ENCODE measurements around the gene PEX5L.

PEX5L gene

GRCh38 chr3:179955286-179955685 is 81.5 kb downstream of the PEX5L start:
- no peak for DNase-seq

- DNase-seq, result no peak
These were observed 82.5 kb downstream of the PEX5L start for GRCh38 chr3:179953993-179954870.

- DNase-seq, result no peak
These were observed 85.9 kb downstream of the PEX5L start for GRCh38 chr3:179950840-179951239.

GRCh38 chr3:179949869-179950268 is 86.9 kb downstream of the PEX5L start:
- no peak for DNase-seq

- no peak for DNase-seq
These were observed 87.3 kb downstream of the PEX5L start for GRCh38 chr3:179949412-179949811.

DNA sequence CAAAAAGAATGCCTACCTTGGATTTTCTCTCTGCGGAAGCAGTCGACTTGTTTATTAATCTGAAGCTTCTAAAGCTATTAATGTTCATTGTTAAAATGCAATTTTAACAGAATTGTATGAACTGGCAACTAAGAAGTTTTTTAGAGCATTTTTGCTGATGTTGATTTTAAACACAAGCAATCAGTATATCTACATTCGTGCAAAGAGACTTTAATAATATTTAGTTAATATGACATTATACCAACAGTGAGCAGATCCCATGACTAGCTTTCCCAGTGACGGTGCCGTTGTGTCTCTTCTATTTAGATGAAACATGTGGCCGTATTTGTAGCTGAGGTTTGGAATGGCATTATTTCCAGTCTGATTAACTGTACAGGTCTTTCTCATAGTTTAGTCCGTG is 88.0 kb downstream of the PEX5L start:
- DNase-seq, result no peak

GRCh38 chr3:179945569-179945968 is 91.2 kb downstream of the PEX5L start:
- DNase-seq, result no peak

- no peak for DNase-seq
These were observed 93.4 kb downstream of the PEX5L start for GRCh38 chr3:179943117-179943880.

DNA sequence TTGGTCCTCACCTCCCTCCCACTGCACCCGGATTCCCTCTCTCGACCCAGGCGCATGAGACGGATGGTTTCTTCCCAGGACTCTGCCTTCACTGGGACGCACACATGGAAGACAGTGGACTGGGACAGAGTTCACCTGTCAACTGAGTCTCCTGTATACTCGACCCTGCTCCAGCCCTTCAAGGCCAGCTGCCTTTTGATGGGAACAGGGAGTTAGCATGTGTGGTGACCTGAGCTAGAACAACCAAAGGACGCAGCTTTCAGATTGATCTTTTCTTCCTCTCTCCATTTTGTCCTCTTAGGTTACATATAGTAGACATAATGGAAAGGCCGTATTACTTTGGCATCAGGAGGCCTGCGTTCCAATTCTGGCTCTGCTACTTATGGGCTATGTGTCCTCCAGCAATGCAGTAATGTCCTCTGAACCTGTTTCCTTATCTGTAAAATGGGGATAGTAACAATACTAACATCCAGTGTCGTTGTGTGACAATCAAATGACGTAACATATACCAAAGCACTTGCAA is 94.1 kb downstream of the PEX5L start:
- DNase-seq, result no peak

- no peak for DNase-seq
These were observed 101.0 kb downstream of the PEX5L start for GRCh38 chr3:179935710-179936109.

GRCh38 chr3:179933914-179934313 is 102.8 kb downstream of the PEX5L start:
- no peak for DNase-seq

DNA sequence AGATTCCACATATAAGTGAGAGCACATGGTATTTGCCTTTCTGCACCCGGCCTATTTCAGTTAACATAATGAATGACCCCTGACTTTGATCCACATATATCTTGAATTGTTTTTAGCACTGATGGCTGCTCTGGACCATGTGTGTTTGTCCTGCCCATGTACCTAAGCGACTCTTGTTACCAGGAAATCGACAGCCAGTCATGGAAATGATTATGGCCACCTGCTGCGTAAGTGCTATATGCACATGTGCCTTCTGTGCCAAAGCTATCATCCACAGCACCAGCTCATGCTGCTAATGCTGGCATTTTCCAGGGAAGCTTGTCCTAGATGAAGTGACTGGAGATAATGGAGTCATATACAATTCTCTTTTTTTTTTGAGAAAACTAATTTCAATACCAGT is 103.7 kb downstream of the PEX5L start:
- DNase-seq, result no peak

DNA sequence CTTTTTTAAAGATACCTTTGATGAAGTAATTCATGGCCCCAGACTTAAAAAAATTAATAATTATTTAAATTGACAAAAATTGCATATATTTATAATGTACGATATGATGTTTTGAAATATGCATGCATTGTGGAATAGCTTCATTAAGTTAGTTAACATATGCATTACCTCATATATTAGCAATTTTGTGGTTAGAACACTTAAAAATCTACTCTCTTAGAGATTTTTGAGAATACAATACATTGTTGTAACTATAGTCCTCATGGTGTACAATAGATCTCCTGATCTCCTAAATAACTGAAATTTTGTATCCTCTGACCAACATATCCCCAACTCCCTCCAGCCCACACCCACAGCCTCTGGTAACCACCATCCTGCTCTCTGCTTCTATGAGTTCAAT is 104.1 kb downstream of the PEX5L start:
- no peak for DNase-seq

GRCh38 chr3:179929091-179929529 is 107.6 kb downstream of the PEX5L start:
- DNase-seq, result peak; percentile 18

DNA sequence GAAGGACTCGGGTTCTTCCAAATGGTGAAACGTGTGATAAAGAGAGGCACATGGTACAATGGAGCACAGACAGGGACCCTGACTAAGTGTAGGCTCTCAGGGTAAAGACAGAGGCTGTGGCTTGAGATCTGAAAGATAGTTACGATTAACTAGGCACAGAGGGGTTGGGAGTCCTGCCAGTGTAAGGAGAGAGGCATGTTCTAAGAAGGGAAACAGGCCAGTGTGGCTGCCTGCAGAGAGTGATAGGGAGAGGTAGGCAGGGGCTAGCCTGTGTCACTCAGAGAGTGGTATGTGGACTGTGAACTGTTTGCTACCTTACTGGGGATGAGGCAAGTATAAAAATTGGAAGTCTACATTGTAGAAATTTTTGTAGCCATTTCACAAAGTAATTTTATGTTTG is 109.5 kb downstream of the PEX5L start:
- DNase-seq, result no peak

- DNase-seq, result no peak
These were observed 114.8 kb downstream of the PEX5L start for GRCh38 chr3:179921951-179922350.

- DNase-seq, result no peak
These were observed 115.2 kb downstream of the PEX5L start for GRCh38 chr3:179921500-179921899.

GRCh38 chr3:179907784-179908482 is 128.8 kb downstream of the PEX5L start:
- DNase-seq, result no peak

DNA sequence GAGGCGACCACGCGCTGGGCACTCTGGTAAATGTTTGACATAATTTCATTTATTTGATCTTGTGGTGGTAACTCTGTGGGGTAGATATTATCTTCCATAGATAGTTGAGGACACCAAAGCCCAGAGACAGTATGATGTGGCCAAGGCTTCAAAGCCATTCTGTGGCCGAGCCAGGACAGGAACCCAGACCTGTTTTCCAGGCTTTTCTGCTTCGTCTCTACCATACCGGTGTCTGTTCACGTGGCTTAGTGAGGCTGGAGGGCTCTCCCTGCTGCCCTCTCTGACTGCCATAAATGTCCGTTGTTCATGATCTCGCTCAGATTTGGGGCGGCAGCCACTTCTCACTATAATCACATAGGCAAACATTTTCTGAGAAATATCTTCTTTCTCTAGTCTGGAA is 134.7 kb downstream of the PEX5L start:
- DNase-seq, result no peak

GRCh38 chr3:179898024-179898423 is 138.7 kb downstream of the PEX5L start:
- no peak for DNase-seq

DNA sequence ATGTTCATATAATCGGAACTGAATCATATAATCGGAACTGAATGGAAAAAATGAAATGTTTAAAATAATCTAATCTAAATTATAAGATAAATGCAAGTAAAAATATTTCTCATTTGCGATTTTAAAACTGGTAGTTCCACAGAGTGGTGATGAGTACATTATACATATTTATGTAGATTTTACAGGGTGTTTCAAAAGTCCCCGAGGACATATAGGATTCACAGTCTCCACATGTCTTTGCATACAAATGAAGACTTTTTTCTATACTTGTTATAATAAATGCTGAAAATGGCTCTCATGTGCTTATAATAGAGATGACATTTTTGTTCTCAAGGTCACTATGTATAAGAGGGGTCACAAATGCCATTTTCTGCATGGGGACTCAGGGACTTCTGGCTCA is 139.5 kb downstream of the PEX5L start:
- DNase-seq, result no peak

- DNase-seq, result no peak
These were observed 140.2 kb downstream of the PEX5L start for GRCh38 chr3:179896507-179896906.

DNA sequence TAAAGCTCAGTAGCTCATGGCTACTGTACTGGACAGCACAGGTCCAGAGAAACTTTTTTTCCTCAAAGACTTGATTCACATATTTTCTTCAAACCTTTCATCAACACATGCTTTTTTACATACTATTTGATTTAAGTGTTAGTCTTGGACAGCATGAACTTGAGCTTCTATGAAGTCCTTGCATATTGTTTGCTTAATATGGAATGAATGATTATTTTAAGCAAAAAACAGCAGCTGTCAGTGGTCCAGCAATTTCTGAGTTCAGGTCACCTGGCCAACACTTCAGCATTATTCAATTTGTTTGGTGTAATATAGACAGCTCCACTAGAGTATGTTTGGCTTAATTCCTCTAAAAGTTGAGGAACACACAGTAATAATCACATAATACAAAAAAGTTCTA is 141.4 kb downstream of the PEX5L start:
- DNase-seq, result no peak
